Measurements from ENCODE around the gene PARD3. TPM values are rescaled to one million over a fixed set of nuclear protein-coding genes. Genes with fewer than 3 reads are reported as not detected.

Gene PARD3
- total and polyA plus RNA-seq, 3 donors from 2014 or later: 31.8 to 59.5 (median 49.5) TPM

- no peaks in the 10 kb centered on the region for H3K27me3 ChIP-seq
- H3K27ac ChIP-seq: no peak overlapping the region
- TF ChIP-seq CTCF (IDR thresholded peaks at IDR 0.05): no peak
- no peak for TF ChIP-seq POLR2A (IDR thresholded peaks at IDR 0.05)
- no peak for DNase-seq
- intact Hi-C loops (cut with DNase I; ENCODE audit: low total_unique reads): no loop called here
- no peaks in the 10 kb centered on the region for H3K4me1 ChIP-seq
- no peaks in the 10 kb centered on the region for H3K36me3 ChIP-seq (ENCODE audit: low read depth, missing control alignments)
- no peak overlapping the region for H3K4me3 ChIP-seq
- WGBS, 2 donors: 85 to 90% methylated on average over 8 to 9 of the region's 9 CpGs
- no peaks in the 10 kb centered on the region for H3K9me3 ChIP-seq
Observed at GRCh38 chr10:34549953-34550352, 265.1 kb downstream of the PARD3 start.

DNA sequence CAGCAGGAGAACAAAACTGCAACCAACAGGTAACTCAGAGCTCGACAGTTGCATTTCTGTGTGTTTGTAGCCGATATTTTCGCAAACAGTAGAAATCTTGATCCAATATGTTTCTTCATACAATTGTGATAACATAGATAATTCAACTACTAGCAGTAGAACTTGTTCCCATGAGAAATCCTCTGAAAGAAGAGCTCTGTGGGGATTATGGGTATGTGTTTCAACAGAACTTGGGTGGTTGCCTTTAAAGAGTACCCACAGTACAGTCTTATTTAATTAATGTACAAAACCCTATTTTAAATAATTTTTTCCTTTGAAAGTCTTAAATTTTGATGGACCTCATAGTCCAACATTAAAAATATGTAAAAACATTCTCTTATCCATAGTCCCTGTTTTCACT lies 266.1 kb downstream of the PARD3 start:
- no peaks in the 10 kb centered on the region for H3K9me3 ChIP-seq
- intact Hi-C loops (cut with DNase I; ENCODE audit: low total_unique reads): no loop called here
- TF ChIP-seq CTCF (IDR thresholded peaks at IDR 0.05): no peak
- no peak for TF ChIP-seq POLR2A (IDR thresholded peaks at IDR 0.05)

GRCh38 chr10:34548466-34548865 lies 266.6 kb downstream of the PARD3 start:
- H3K27ac ChIP-seq: no peak overlapping the region
- DNase-seq: no peak
- H3K9me3 ChIP-seq: no peaks in the 10 kb centered on the region
- intact Hi-C loops (cut with DNase I; ENCODE audit: low total_unique reads): no loop called here
- 86 to 92% methylated on average over 4 of the region's 4 CpGs for WGBS, 2 donors
- no peaks in the 10 kb centered on the region for H3K27me3 ChIP-seq
- no peak overlapping the region for H3K4me3 ChIP-seq
- TF ChIP-seq POLR2A (IDR thresholded peaks at IDR 0.05) (no peak), CTCF (IDR thresholded peaks at IDR 0.05) (no peak)
- no peaks in the 10 kb centered on the region for H3K36me3 ChIP-seq (ENCODE audit: low read depth, missing control alignments)
- no peaks in the 10 kb centered on the region for H3K4me1 ChIP-seq

More for the DNA sequence above, 266.1 kb downstream of the PARD3 start:
- Histone ChIP-seq H3K27ac (no peak overlapping the region), H3K36me3 (ENCODE audit: low read depth, missing control alignments) (no peaks in the 10 kb centered on the region), H3K27me3 (no peaks in the 10 kb centered on the region), H3K4me1 (no peaks in the 10 kb centered on the region), H3K4me3 (no peak overlapping the region)
- DNase-seq: no peak
- 89 to 90% methylated on average over 3 of the region's 3 CpGs for WGBS, 2 donors

GRCh38 chr10:34547695-34548094 lies 267.4 kb downstream of the PARD3 start:
- Histone ChIP-seq H3K36me3 (ENCODE audit: low read depth, missing control alignments) (no peaks in the 10 kb centered on the region), H3K4me1 (no peaks in the 10 kb centered on the region), H3K9me3 (no peaks in the 10 kb centered on the region), H3K27me3 (no peaks in the 10 kb centered on the region), H3K27ac (no peak overlapping the region), H3K4me3 (no peak overlapping the region)
- DNase-seq: no peak
- WGBS, 2 donors: 88 to 94% methylated on average over 2 of the region's 2 CpGs
- intact Hi-C loops (cut with DNase I; ENCODE audit: low total_unique reads): no loop called here
- no peak for TF ChIP-seq POLR2A (IDR thresholded peaks at IDR 0.05)
- no peak for TF ChIP-seq CTCF (IDR thresholded peaks at IDR 0.05)

DNA sequence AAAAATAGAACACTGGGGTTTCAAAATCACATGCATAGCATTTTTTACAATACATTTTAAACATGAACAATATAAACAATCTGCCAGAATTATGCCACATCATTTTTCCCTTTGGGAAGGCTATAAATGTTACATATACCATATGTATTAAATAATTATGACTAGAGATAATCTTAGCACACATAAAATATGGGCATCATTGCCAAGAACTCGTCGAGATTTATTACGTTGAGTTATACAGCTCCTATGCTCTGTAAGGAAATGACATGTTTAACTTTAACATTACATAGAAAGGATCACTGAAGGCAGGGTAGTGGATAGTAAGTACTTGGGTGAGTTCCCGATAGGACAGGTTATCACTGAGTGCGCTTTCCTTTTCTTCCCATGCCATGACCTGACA lies 267.8 kb downstream of the PARD3 start:
- Histone ChIP-seq H3K36me3 (ENCODE audit: low read depth, missing control alignments) (no peaks in the 10 kb centered on the region), H3K4me1 (no peaks in the 10 kb centered on the region), H3K4me3 (no peak overlapping the region), H3K27me3 (no peaks in the 10 kb centered on the region), H3K9me3 (no peaks in the 10 kb centered on the region), H3K27ac (no peak overlapping the region)
- intact Hi-C loops (cut with DNase I; ENCODE audit: low total_unique reads): no loop called here
- WGBS, 2 donors: 71 to 80% methylated on average over 5 of the region's 5 CpGs
- no peak for DNase-seq
- TF ChIP-seq CTCF (IDR thresholded peaks at IDR 0.05) (no peak), POLR2A (IDR thresholded peaks at IDR 0.05) (no peak)
